Liver (tissue), 9 donors: Measurements from ENCODE around the gene ASF1B. TPM values are rescaled to one million over a fixed set of nuclear protein-coding genes. Genes with fewer than 3 reads are reported as not detected.

Source experiments
- DNase-seq: peaks from one replicate; pipeline ENCODE4 v3.0.0-alpha.2; 2017; ENCODE audit warnings: low spot score
- H3K27ac ChIP-seq, 2 donors: one replicate each; pipeline ENCODE4 v1.7.0; 2013; ENCODE audit warnings: inconsistent platforms in 2 of 2, low read length in 2 of 2, control low read depth in 1 of 2, low read depth in 1 of 2, mild to moderate bottlenecking in 1 of 2
- H3K27me3 ChIP-seq, 4 donors: one replicate each; pipeline versions ENCODE4 v1.6.1 to v1.7.0; 2013; ENCODE audit warnings: low read length in 3 of 4, inconsistent platforms in 1 of 4, mild to moderate bottlenecking in 1 of 4, moderate library complexity in 1 of 4; ENCODE audit not compliant: control insufficient read depth in 4 of 4, insufficient read depth in 4 of 4
- H3K36me3 ChIP-seq, 4 donors: one replicate each; pipeline versions ENCODE4 v1.6.1 to v1.7.0; 2013; ENCODE audit warnings: low read length in 3 of 4, mild to moderate bottlenecking in 3 of 4, low read depth in 1 of 4, moderate library complexity in 1 of 4; ENCODE audit not compliant: control insufficient read depth in 4 of 4, insufficient read depth in 3 of 4
- H3K4me1 ChIP-seq, 4 donors: one replicate each; pipeline versions ENCODE4 v1.6.1 to v1.7.0; 2013; ENCODE audit warnings: low read length in 3 of 4, mild to moderate bottlenecking in 3 of 4, moderate library complexity in 1 of 4; ENCODE audit not compliant: control insufficient read depth in 4 of 4, insufficient read depth in 4 of 4
- H3K4me3 ChIP-seq, 3 donors: one replicate each; pipeline versions ENCODE4 v1.6.1 to v1.7.0; 2013; ENCODE audit warnings: low read length in 3 of 3, control low read depth in 1 of 3, low read depth in 1 of 3, mild to moderate bottlenecking in 1 of 3
- H3K9ac ChIP-seq, 2 donors: one replicate each; pipeline ENCODE4 v1.7.0; 2013; ENCODE audit warnings: low read length in 2 of 2, mild to moderate bottlenecking in 2 of 2, moderate library complexity in 2 of 2, control low read depth in 1 of 2, low read depth in 1 of 2
- H3K9me3 ChIP-seq, 4 donors: one replicate each; pipeline versions ENCODE4 v1.6.1 to v1.7.0; 2013; ENCODE audit warnings: low read length in 3 of 4; ENCODE audit not compliant: control insufficient read depth in 4 of 4
- ATF3 ChIP-seq: IDR thresholded peaks from 2 replicates; pipeline ENCODE4 v1.6.1; 2016; ENCODE audit warnings: antibody characterized with exemption
- EGR1 ChIP-seq, 2 donors: IDR thresholded peaks; 2 replicates each; pipeline ENCODE4 v1.6.1; 2016 to 2018; ENCODE audit warnings: antibody characterized with exemption in 2 of 2, low read depth in 2 of 2
- FOXA1 ChIP-seq: IDR thresholded peaks from 2 replicates; pipeline ENCODE4 v1.6.1; 2016; ENCODE audit warnings: antibody characterized with exemption
- FOXA2 ChIP-seq: IDR thresholded peaks from 2 replicates; pipeline ENCODE4 v1.6.1; 2016; ENCODE audit warnings: antibody characterized with exemption
- GABPA ChIP-seq, 2 donors: IDR thresholded peaks in 1 of 2; conservative IDR thresholded peaks in 1 of 2; 2 replicates each; pipeline ENCODE4 v1.6.1; 2016; ENCODE audit warnings: antibody characterized with exemption in 2 of 2, mild to moderate bottlenecking in 1 of 2, moderate library complexity in 1 of 2
- HNF4A ChIP-seq, 2 donors: conservative IDR thresholded peaks; 2 replicates each; pipeline ENCODE4 v1.6.1; 2016; ENCODE audit warnings: antibody characterized with exemption in 2 of 2, mild to moderate bottlenecking in 2 of 2
- HNF4G ChIP-seq: IDR thresholded peaks from 2 replicates; pipeline ENCODE4 v1.6.1; 2016; ENCODE audit warnings: antibody characterized with exemption
- JUND ChIP-seq, 2 donors: IDR thresholded peaks; 2 replicates each; pipeline ENCODE4 v1.6.1; 2016; ENCODE audit warnings: antibody characterized with exemption in 2 of 2
- MAX ChIP-seq: IDR thresholded peaks from 2 replicates; pipeline ENCODE4 v1.6.1; 2016; ENCODE audit warnings: antibody characterized with exemption
- NR2F2 ChIP-seq: IDR thresholded peaks from 2 replicates; pipeline ENCODE4 v1.6.1; 2016; ENCODE audit warnings: antibody characterized with exemption
- RAD21 ChIP-seq, 2 donors: IDR thresholded peaks; 2 replicates each; pipeline ENCODE4 v1.6.1; 2016; ENCODE audit warnings: antibody characterized with exemption in 2 of 2, mild to moderate bottlenecking in 2 of 2
- RXRA ChIP-seq, 2 donors: IDR thresholded peaks; 2 replicates each; pipeline ENCODE4 v1.6.1; 2017 to 2018; ENCODE audit warnings: antibody characterized with exemption in 2 of 2, mild to moderate bottlenecking in 1 of 2
- TAF1 ChIP-seq: conservative IDR thresholded peaks from 2 replicates; pipeline ENCODE4 v1.6.1; 2016; ENCODE audit warnings: antibody characterized with exemption, mild to moderate bottlenecking
- WGBS: extraction: QIAGEN DNeasy Blood & Tissue Kit; methylation state at CpG from one replicate; pipeline ENCODE4 v1.1.7; 2013; 5-methylcytosine and 5-hydroxymethylcytosine counted together
- polyA plus RNA-seq, 2 donors: library from polyadenylated mRNA; stranded (reverse) in 1 of 2; unstranded in 1 of 2; fragments of 200-250 nt in 1 of 2; fragments of >200 nt in 1 of 2; fragmentation: Nextera tagmentation in 1 of 2; extraction: Ambion mirVana in 1 of 2; gene quantifications; one replicate each; pipeline versions ENCODE4 v1.2.1 to v1.2.3, GENCODE V29; 2013 to 2015
- total RNA-seq, 2 donors: library from RNA; depleted of rRNA; stranded (reverse); fragments of >200 nt; gene quantifications; one replicate each; pipeline ENCODE4 v1.2.3, GENCODE V29; 2014
- TF ChIP-seq, protein P1 (sequence below): fragments of 150-350 bp; IDR thresholded peaks from 2 replicates; pipeline ENCODE4 v1.5.1; 2017; ENCODE audit warnings: improper control_type of control experiment, low read depth, low read length; ENCODE audit not compliant: missing input control
- TF ChIP-seq, protein P2 (sequence below): IDR thresholded peaks from 2 replicates; pipeline ENCODE4 v1.6.1; 2016; ENCODE audit warnings: antibody characterized with exemption, mild to moderate bottlenecking
- TF ChIP-seq, protein P3 (sequence below): IDR thresholded peaks from 2 replicates; pipeline ENCODE4 v1.6.1; 2016; ENCODE audit warnings: antibody characterized with exemption
- donor health status: healthy.
- donor health status: healthy.
- donor health status: healthy.
- donor health status: healthy.
- donor health status: healthy.

The ASF1B gene
- total and polyA plus RNA-seq, 4 donors: 0.25 to 20.5 (median 1.6) TPM

DNA sequence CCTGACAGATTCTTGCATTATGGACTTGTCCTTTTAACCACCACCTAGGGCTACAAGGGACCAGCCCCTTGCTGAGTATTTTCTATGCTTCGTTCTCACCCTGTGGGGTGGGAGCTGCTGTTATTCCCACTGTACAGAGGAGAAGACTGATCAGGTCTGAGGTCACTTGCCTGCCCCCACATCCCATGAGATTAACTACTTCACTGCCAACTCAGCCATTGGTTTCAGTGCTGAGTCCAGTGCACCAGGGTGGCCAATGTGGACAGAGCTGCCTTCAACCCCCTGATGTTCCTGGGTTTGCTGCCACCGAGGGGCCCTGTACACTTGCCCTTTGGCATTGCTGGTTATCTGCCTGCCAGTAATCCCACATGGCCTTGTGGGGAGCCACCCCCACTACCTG is 25.7 kb downstream of the ASF1B start:
- H3K9me3 ChIP-seq: no peaks in the 10 kb centered on the region
- no peak overlapping the region for H3K9ac ChIP-seq
- H3K27ac ChIP-seq: no peak overlapping the region
- peaks cover 4 to 9% (median 7%) of the 10 kb centered on the region in 4 donors for H3K36me3 ChIP-seq
- 60% methylated on average over 2 of the region's 2 CpGs for WGBS
- TF ChIP-seq TAF1 (no peak), HNF4G (no peak), MAX (no peak), FOXA1 (no peak), RXRA (IDR thresholded peaks at IDR 0.05) (no peak), FOXA2 (no peak), GABPA (IDR thresholded peaks at IDR 0.05 in 1 of 2, conservative IDR thresholded peaks at IDR 0.05 in 1 of 2) (no peak), RAD21 (IDR thresholded peaks at IDR 0.05) (no peak), NR2F2 (no peak), HNF4A (conservative IDR thresholded peaks at IDR 0.05) (no peak), JUND (IDR thresholded peaks at IDR 0.05) (no peak), ATF3 (no peak), EGR1 (IDR thresholded peaks at IDR 0.05; ENCODE audit: low read depth in 2 of 2) (no peak)
- TF ChIP-seq, protein P1, sequence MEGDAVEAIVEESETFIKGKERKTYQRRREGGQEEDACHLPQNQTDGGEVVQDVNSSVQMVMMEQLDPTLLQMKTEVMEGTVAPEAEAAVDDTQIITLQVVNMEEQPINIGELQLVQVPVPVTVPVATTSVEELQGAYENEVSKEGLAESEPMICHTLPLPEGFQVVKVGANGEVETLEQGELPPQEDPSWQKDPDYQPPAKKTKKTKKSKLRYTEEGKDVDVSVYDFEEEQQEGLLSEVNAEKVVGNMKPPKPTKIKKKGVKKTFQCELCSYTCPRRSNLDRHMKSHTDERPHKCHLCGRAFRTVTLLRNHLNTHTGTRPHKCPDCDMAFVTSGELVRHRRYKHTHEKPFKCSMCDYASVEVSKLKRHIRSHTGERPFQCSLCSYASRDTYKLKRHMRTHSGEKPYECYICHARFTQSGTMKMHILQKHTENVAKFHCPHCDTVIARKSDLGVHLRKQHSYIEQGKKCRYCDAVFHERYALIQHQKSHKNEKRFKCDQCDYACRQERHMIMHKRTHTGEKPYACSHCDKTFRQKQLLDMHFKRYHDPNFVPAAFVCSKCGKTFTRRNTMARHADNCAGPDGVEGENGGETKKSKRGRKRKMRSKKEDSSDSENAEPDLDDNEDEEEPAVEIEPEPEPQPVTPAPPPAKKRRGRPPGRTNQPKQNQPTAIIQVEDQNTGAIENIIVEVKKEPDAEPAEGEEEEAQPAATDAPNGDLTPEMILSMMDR: no peak
- TF ChIP-seq, protein P2, sequence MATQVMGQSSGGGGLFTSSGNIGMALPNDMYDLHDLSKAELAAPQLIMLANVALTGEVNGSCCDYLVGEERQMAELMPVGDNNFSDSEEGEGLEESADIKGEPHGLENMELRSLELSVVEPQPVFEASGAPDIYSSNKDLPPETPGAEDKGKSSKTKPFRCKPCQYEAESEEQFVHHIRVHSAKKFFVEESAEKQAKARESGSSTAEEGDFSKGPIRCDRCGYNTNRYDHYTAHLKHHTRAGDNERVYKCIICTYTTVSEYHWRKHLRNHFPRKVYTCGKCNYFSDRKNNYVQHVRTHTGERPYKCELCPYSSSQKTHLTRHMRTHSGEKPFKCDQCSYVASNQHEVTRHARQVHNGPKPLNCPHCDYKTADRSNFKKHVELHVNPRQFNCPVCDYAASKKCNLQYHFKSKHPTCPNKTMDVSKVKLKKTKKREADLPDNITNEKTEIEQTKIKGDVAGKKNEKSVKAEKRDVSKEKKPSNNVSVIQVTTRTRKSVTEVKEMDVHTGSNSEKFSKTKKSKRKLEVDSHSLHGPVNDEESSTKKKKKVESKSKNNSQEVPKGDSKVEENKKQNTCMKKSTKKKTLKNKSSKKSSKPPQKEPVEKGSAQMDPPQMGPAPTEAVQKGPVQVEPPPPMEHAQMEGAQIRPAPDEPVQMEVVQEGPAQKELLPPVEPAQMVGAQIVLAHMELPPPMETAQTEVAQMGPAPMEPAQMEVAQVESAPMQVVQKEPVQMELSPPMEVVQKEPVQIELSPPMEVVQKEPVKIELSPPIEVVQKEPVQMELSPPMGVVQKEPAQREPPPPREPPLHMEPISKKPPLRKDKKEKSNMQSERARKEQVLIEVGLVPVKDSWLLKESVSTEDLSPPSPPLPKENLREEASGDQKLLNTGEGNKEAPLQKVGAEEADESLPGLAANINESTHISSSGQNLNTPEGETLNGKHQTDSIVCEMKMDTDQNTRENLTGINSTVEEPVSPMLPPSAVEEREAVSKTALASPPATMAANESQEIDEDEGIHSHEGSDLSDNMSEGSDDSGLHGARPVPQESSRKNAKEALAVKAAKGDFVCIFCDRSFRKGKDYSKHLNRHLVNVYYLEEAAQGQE: no peak
- TF ChIP-seq, protein P3, sequence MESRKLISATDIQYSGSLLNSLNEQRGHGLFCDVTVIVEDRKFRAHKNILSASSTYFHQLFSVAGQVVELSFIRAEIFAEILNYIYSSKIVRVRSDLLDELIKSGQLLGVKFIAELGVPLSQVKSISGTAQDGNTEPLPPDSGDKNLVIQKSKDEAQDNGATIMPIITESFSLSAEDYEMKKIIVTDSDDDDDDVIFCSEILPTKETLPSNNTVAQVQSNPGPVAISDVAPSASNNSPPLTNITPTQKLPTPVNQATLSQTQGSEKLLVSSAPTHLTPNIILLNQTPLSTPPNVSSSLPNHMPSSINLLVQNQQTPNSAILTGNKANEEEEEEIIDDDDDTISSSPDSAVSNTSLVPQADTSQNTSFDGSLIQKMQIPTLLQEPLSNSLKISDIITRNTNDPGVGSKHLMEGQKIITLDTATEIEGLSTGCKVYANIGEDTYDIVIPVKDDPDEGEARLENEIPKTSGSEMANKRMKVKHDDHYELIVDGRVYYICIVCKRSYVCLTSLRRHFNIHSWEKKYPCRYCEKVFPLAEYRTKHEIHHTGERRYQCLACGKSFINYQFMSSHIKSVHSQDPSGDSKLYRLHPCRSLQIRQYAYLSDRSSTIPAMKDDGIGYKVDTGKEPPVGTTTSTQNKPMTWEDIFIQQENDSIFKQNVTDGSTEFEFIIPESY: no peak
- H3K4me3 ChIP-seq: no peak overlapping the region
- H3K27me3 ChIP-seq: no peaks in the 10 kb centered on the region
- H3K4me1 ChIP-seq: peaks cover 15 to 42% (median 36%) of the 10 kb centered on the region in 4 donors
- DNase-seq: no peak
